ENCODE data around the gene PITX3.

GRCh38 chr10:102240467-102241031 is 763 bp downstream of the PITX3 start:
- TF ChIP-seq POLR2A (IDR thresholded peaks at IDR 0.05) = no peak
- TF ChIP-seq CTCF (IDR thresholded peaks at IDR 0.05) = no peak

Data from gastroesophageal sphincter (tissue), 3 donors.